HepG2 (cell line): Measurements from ENCODE around the gene CYP17A1. TPM values are rescaled to one million over a fixed set of nuclear protein-coding genes. Genes with fewer than 3 reads are reported as not detected.
A peak's percentile ranks its signal among the peaks of the same experiment; 100 is the strongest.

Source experiments
- AGO2 ChIP-seq: fragments of 200-400 bp; formaldehyde crosslinking; optimal IDR thresholded peaks from 2 replicates; pipeline ENCODE3; 2017; ENCODE audit warnings: mild to moderate bottlenecking, low read depth, low read length, moderate library complexity
- ARNT2 ChIP-seq: sonication (generic); formaldehyde crosslinking; IDR thresholded peaks from 2 replicates; pipeline ENCODE4 v1.8.0; 2022; ENCODE audit warnings: mild to moderate bottlenecking, low read depth, missing genetic modification reagents, moderate library complexity
- CREBL2 ChIP-seq: sonication (generic); formaldehyde crosslinking; IDR thresholded peaks from 2 replicates; pipeline ENCODE4 v1.8.1; 2023; ENCODE audit warnings: missing genetic modification reagents, mild to moderate bottlenecking, borderline replicate concordance
- EED ChIP-seq: sonication (generic); formaldehyde crosslinking; IDR thresholded peaks from 2 replicates; pipeline ENCODE4 v1.5.0; 2020; ENCODE audit warnings: mild to moderate bottlenecking, missing genetic modification reagents
- ELF3 ChIP-seq: IDR thresholded peaks from 2 replicates; pipeline ENCODE4 v1.6.1; 2016; ENCODE audit warnings: missing genetic modification reagents, missing compliant biosample characterization
- KDM3A ChIP-seq: IDR thresholded peaks from 2 replicates; pipeline ENCODE4 v1.6.1; 2018; ENCODE audit warnings: low read depth, missing compliant biosample characterization
- KDM4B ChIP-seq: sonication (generic); formaldehyde crosslinking; IDR thresholded peaks from 2 replicates; pipeline ENCODE4 v1.4.0; 2020; ENCODE audit warnings: missing genetic modification reagents
- KDM5B ChIP-seq: sonication (generic); formaldehyde crosslinking; IDR thresholded peaks from 2 replicates; pipeline ENCODE4 v1.4.0; 2020; ENCODE audit warnings: missing genetic modification reagents, mild to moderate bottlenecking, borderline replicate concordance
- NR1H2 ChIP-seq: sonication (generic); formaldehyde crosslinking; IDR thresholded peaks from 2 replicates; pipeline ENCODE4 v1.8.1; 2022; ENCODE audit warnings: low read depth, missing genetic modification reagents, borderline replicate concordance
- TMF1 ChIP-seq: sonication (generic); formaldehyde crosslinking; IDR thresholded peaks from 2 replicates; pipeline ENCODE4 v1.8.1; 2022; ENCODE audit warnings: low read depth, missing genetic modification reagents
- ZHX1 ChIP-seq: sonication (generic); formaldehyde crosslinking; IDR thresholded peaks from 2 replicates; pipeline ENCODE4 v1.8.1; 2022; ENCODE audit warnings: low read depth, mild to moderate bottlenecking, missing genetic modification reagents
- ZNF138 ChIP-seq: sonication (generic); formaldehyde crosslinking; IDR thresholded peaks from 2 replicates; pipeline ENCODE4 v1.5.0; 2020; ENCODE audit warnings: mild to moderate bottlenecking, low read depth, missing genetic modification reagents
- ZNF207 ChIP-seq: fragments of 450-650 bp; IDR thresholded peaks from 2 replicates; pipeline ENCODE4 v1.6.1; 2016; ENCODE audit warnings: antibody characterized with exemption, borderline replicate concordance
- ZNF260 ChIP-seq: sonication (generic); formaldehyde crosslinking; IDR thresholded peaks from 2 replicates; pipeline ENCODE4 v1.4.0; 2020; ENCODE audit warnings: missing genetic modification reagents, low read depth, mild to moderate bottlenecking, borderline replicate concordance
- ZNF280D ChIP-seq: sonication (generic); formaldehyde crosslinking; IDR thresholded peaks from 2 replicates; pipeline ENCODE4 v1.5.1; 2020; ENCODE audit warnings: mild to moderate bottlenecking, missing genetic modification reagents
- ZNF281 ChIP-seq: sonication (generic); formaldehyde crosslinking; IDR thresholded peaks from 2 replicates; pipeline ENCODE4 v1.4.0; 2020; ENCODE audit warnings: missing genetic modification reagents, borderline replicate concordance
- ZNF414 ChIP-seq: sonication (generic); formaldehyde crosslinking; IDR thresholded peaks from 2 replicates; pipeline ENCODE4 v1.5.0; 2020; ENCODE audit warnings: missing genetic modification reagents
- ZNF619 ChIP-seq: sonication (generic); formaldehyde crosslinking; IDR thresholded peaks from 2 replicates; pipeline ENCODE4 v1.4.0; 2020; ENCODE audit warnings: mild to moderate bottlenecking, missing genetic modification reagents
- ZNF713 ChIP-seq: sonication (generic); formaldehyde crosslinking; IDR thresholded peaks from 2 replicates; pipeline ENCODE4 v1.4.0; 2020; ENCODE audit warnings: mild to moderate bottlenecking, missing genetic modification reagents
- polyA plus RNA-seq, 8 experiments: library from polyadenylated mRNA; depleted of rRNA in 3 of 8; stranded (reverse) in 7 of 8; unstranded in 1 of 8; fragments of >200 nt; fragmentation: Illumina TruSeq in 4 of 8; extraction: Trizol in 4 of 8; gene quantifications; 2 replicates each; pipeline versions ENCODE4 v1.2.1 to v1.2.3, GENCODE V29; 2011 to 2016; ENCODE audit warnings: low read depth in 4 of 8, missing spikeins in 1 of 8, mixed read lengths in 1 of 8; ENCODE audit not compliant: insufficient read depth in 1 of 8
- total RNA-seq, 5 experiments: library from RNA; depleted of rRNA; stranded (reverse); fragments of >200 nt; fragmentation: Illumina TruSeq; extraction: Trizol; gene quantifications; 2 replicates each; pipeline ENCODE4 v1.2.3, GENCODE V29; 2016; ENCODE audit warnings: low read depth in 1 of 5

The CYP17A1 gene
- total and polyA plus RNA-seq, 2 of the 13 experiments (the other 11 are each of a cell fraction or from before 2014, with no cell fraction given): 0.13 to 1.1 TPM

- TF ChIP-seq ZNF281 (CRISPR knock-in tag) (peak; percentile 38; the same call in 1 of the 2 replicates), AGO2 (no peak), ZNF414 (CRISPR knock-in tag) (no peak), ZNF280D (CRISPR knock-in tag) (peak; percentile 83; the same call in 1 of the 2 replicates), ZNF138 (CRISPR knock-in tag) (no peak), KDM3A (CRISPR knock-in tag) (0 out of 2 replicates have a peak, but pooled peaks have one; percentile 19), KDM4B (CRISPR knock-in tag) (no peak), ZNF713 (CRISPR knock-in tag) (no peak), ARNT2 (CRISPR knock-in tag) (peak; percentile 8; the same call in 1 of the 2 replicates), ZNF260 (CRISPR knock-in tag) (no peak), ZHX1 (no peak), ZNF619 (CRISPR knock-in tag) (no peak), TMF1 (no peak), CREBL2 (no peak), EED (CRISPR knock-in tag) (no peak), ELF3 (CRISPR knock-in tag) (no peak; the same call in 1 of the 2 replicates), NR1H2 (CRISPR knock-in tag) (no peak), KDM5B (CRISPR knock-in tag) (peak; percentile 73; the same call in 1 of the 2 replicates), ZNF207 (no peak)
Observed at GRCh38 chr10:102814873-102815661, 22.1 kb downstream of the CYP17A1 start (continued).
